Measurements from ENCODE around the gene OR2V2.

The OR2V2 gene

GRCh38 chr5:181153814-181154213 is 6.4 kb downstream of the OR2V2 start:
- TF ChIP-seq SPI1 (IDR thresholded peaks at IDR 0.05; ENCODE audit: borderline replicate concordance, low read depth): no peak
- no peak for TF ChIP-seq CTCF (IDR thresholded peaks at IDR 0.05; ENCODE audit: insufficient read depth, low read length)
- TF ChIP-seq GABPA (IDR thresholded peaks at IDR 0.05; ENCODE audit: low read depth): no peak
- TF ChIP-seq POLR2AphosphoS5 (IDR thresholded peaks at IDR 0.05; ENCODE audit: low read depth): no peak
- TF ChIP-seq REST (IDR thresholded peaks at IDR 0.05; ENCODE audit: insufficient replicate concordance, low read depth): no peak
- DNase-seq (ENCODE audit: low read depth in 1 of 2, low spot score in 1 of 2): no peak

GRCh38 chr5:181156758-181157157 is 9.4 kb downstream of the OR2V2 start:
- no peak for DNase-seq (ENCODE audit: low read depth in 1 of 2, low spot score in 1 of 2)
- Histone ChIP-seq H3K4me3 (replicated peaks; ENCODE audit: insufficient read depth, low read length) (no peak overlapping the region), H3K27me3 (ENCODE audit: insufficient read depth, poor library complexity, severe bottlenecking) (peaks cover 3% of the 10 kb centered on the region), H3K27ac (replicated peaks) (no peak overlapping the region)
- TF ChIP-seq GABPA (IDR thresholded peaks at IDR 0.05; ENCODE audit: low read depth): no peak
- no peak for TF ChIP-seq POLR2AphosphoS5 (IDR thresholded peaks at IDR 0.05; ENCODE audit: low read depth)
- TF ChIP-seq CTCF (IDR thresholded peaks at IDR 0.05; ENCODE audit: insufficient read depth, low read length): no peak
- no peak for TF ChIP-seq REST (IDR thresholded peaks at IDR 0.05; ENCODE audit: insufficient replicate concordance, low read depth)
- no peak for TF ChIP-seq SPI1 (IDR thresholded peaks at IDR 0.05; ENCODE audit: borderline replicate concordance, low read depth)

More at GRCh38 chr5:181153814-181154213, 6.4 kb downstream of the OR2V2 start:
- Histone ChIP-seq H3K27ac (replicated peaks) (no peak overlapping the region), H3K27me3 (ENCODE audit: insufficient read depth, poor library complexity, severe bottlenecking) (peaks cover 5% of the 10 kb centered on the region), H3K4me3 (replicated peaks; ENCODE audit: insufficient read depth, low read length) (no peak overlapping the region)

GRCh38 chr5:181158869-181159268 is 11.5 kb downstream of the OR2V2 start:
- H3K4me3 ChIP-seq (replicated peaks; ENCODE audit: insufficient read depth, low read length): no peak overlapping the region
- H3K27me3 ChIP-seq (ENCODE audit: insufficient read depth, poor library complexity, severe bottlenecking): peaks cover 3% of the 10 kb centered on the region
- TF ChIP-seq POLR2AphosphoS5 (IDR thresholded peaks at IDR 0.05; ENCODE audit: low read depth) (no peak), GABPA (IDR thresholded peaks at IDR 0.05; ENCODE audit: low read depth) (no peak), SPI1 (IDR thresholded peaks at IDR 0.05; ENCODE audit: borderline replicate concordance, low read depth) (no peak), CTCF (IDR thresholded peaks at IDR 0.05; ENCODE audit: insufficient read depth, low read length) (no peak)
- no peak overlapping the region for H3K27ac ChIP-seq (replicated peaks)
- DNase-seq (ENCODE audit: low read depth in 1 of 2, low spot score in 1 of 2): no peak
